WERI-Rb-1 (cell line): Measurements from ENCODE around the gene KLHL21.

Source experiments
- DNase-seq: peaks from one replicate; pipeline ENCODE4 v3.0.0-alpha.2; 2020
- H3K27ac ChIP-seq: fragments of 250-450 bp; sonication (Bioruptor Pico); 2 replicates; pipeline ENCODE4 v1.5.1; 2020; ENCODE audit warnings: mild to moderate bottlenecking, moderate library complexity
- H3K27me3 ChIP-seq: fragments of 250-450 bp; sonication (Bioruptor Pico); 2 replicates; pipeline ENCODE4 v1.5.1; 2021; ENCODE audit warnings: mild to moderate bottlenecking, low read depth, moderate library complexity; ENCODE audit not compliant: insufficient read depth, severe bottlenecking
- H3K36me3 ChIP-seq: fragments of 250-450 bp; sonication (Bioruptor Pico); 2 replicates; pipeline ENCODE4 v1.5.1; 2020; ENCODE audit warnings: mild to moderate bottlenecking, moderate library complexity
- H3K4me3 ChIP-seq: 2 replicates; pipeline ENCODE4 v1.5.1; 2011; ENCODE audit warnings: low read depth, mild to moderate bottlenecking, control low read depth, low read length
- H3K9me3 ChIP-seq: fragments of 250-450 bp; sonication (Bioruptor Pico); 2 replicates; pipeline ENCODE4 v1.5.1; 2021; ENCODE audit warnings: mild to moderate bottlenecking, moderate library complexity; ENCODE audit not compliant: severe bottlenecking
- CTCF ChIP-seq: IDR thresholded peaks from 2 replicates; pipeline ENCODE4 v1.5.1; 2011; ENCODE audit warnings: low read depth, mild to moderate bottlenecking, control low read depth, inconsistent platforms, low read length

KLHL21 gene

GRCh38 chr1:6627031-6627430 lies 24.4 kb upstream of the KLHL21 start:
- Histone ChIP-seq H3K9me3 (no peaks in the 10 kb centered on the region), H3K36me3 (peaks cover 63% of the 10 kb centered on the region), H3K4me3 (no peak overlapping the region), H3K27me3 (no peaks in the 10 kb centered on the region), H3K27ac (no peak overlapping the region)
- DNase-seq = no peak
- TF ChIP-seq CTCF = no peak

- H3K27me3 ChIP-seq = no peaks in the 10 kb centered on the region
- no peak for DNase-seq
- H3K9me3 ChIP-seq = no peaks in the 10 kb centered on the region
- H3K27ac ChIP-seq = peak overlapping the region; percentile 63
- no peak for TF ChIP-seq CTCF
- H3K36me3 ChIP-seq = peaks cover 73% of the 10 kb centered on the region
- H3K4me3 ChIP-seq = peak overlapping the region; percentile 73
These were observed 23.0 kb upstream of the KLHL21 start for GRCh38 chr1:6625584-6626149.

- TF ChIP-seq CTCF = peak; percentile 41
- peaks cover 76% of the 10 kb centered on the region for H3K36me3 ChIP-seq
- peak within 1 kb of the TSS; percentile 73 for H3K4me3 ChIP-seq
- H3K27me3 ChIP-seq = no peaks in the 10 kb centered on the region
- DNase-seq = peak; percentile 90
- H3K27ac ChIP-seq = peak within 1 kb of the TSS; percentile 63
- no peaks in the 10 kb centered on the region for H3K9me3 ChIP-seq
These were observed 22.3 kb upstream of the KLHL21 start, which contains the start of gene THAP3 for GRCh38 chr1:6624710-6625583. Gene THAP3, plus strand, starts transcription at chr1:6624868. Its CDS starts 351 bp downstream, at chr1:6625219.

GRCh38 chr1:6623269-6623965 lies 20.7 kb upstream of the KLHL21 start:
- no peak for DNase-seq
- TF ChIP-seq CTCF = no peak
- peaks cover 76% of the 10 kb centered on the region for H3K36me3 ChIP-seq
- H3K9me3 ChIP-seq = no peaks in the 10 kb centered on the region
- H3K27me3 ChIP-seq = no peaks in the 10 kb centered on the region
- H3K27ac ChIP-seq = no peak overlapping the region; the same call in 1 of the 2 replicates
- no peak overlapping the region for H3K4me3 ChIP-seq

GRCh38 chr1:6622396-6623152 lies 19.9 kb upstream of the KLHL21 start:
- Histone ChIP-seq H3K27me3 (no peaks in the 10 kb centered on the region), H3K9me3 (no peaks in the 10 kb centered on the region), H3K27ac (no peak overlapping the region), H3K36me3 (peaks cover 76% of the 10 kb centered on the region), H3K4me3 (no peak overlapping the region)
- no peak for TF ChIP-seq CTCF
- no peak for DNase-seq
